22Rv1 (cell line): ENCODE measurements around the gene CNGB1.

Experiments used
- ZFX ChIP-seq: fragments of 450-650 bp; IDR thresholded peaks from 2 replicates; pipeline ENCODE4 v1.6.1; 2017; ENCODE audit warnings: antibody characterized with exemption, borderline replicate concordance
- TF ChIP-seq, protein P1 (sequence below): fragments of 450-650 bp; IDR thresholded peaks from 2 replicates; pipeline ENCODE4 v1.5.1; 2017; ENCODE audit warnings: mild to moderate bottlenecking

- TF ChIP-seq, protein P1, sequence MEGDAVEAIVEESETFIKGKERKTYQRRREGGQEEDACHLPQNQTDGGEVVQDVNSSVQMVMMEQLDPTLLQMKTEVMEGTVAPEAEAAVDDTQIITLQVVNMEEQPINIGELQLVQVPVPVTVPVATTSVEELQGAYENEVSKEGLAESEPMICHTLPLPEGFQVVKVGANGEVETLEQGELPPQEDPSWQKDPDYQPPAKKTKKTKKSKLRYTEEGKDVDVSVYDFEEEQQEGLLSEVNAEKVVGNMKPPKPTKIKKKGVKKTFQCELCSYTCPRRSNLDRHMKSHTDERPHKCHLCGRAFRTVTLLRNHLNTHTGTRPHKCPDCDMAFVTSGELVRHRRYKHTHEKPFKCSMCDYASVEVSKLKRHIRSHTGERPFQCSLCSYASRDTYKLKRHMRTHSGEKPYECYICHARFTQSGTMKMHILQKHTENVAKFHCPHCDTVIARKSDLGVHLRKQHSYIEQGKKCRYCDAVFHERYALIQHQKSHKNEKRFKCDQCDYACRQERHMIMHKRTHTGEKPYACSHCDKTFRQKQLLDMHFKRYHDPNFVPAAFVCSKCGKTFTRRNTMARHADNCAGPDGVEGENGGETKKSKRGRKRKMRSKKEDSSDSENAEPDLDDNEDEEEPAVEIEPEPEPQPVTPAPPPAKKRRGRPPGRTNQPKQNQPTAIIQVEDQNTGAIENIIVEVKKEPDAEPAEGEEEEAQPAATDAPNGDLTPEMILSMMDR = no peak
- TF ChIP-seq ZFX = no peak
Observed at GRCh38 chr16:57915267-57915666, 55.7 kb downstream of the CNGB1 start.
